ENCODE measurements around the gene CFAP298. TPM values are rescaled to one million over a fixed set of nuclear protein-coding genes. Genes with fewer than 3 reads are reported as not detected.
"Not testable (repeated sequence)": the region's sequence is repeated elsewhere in the genome, so short reads cannot be mapped to it uniquely, and the experiment has no call there.

CFAP298 gene
- total RNA-seq, 4 donors from 2014 or later: 39.5 to 60.7 (median 43.5) TPM

GRCh38 chr21:32645261-32646182 is 33.3 kb upstream of the CFAP298 start:
- peaks cover 7 to 8% of the 10 kb centered on the region in 2 donors for H3K4me1 ChIP-seq
- peak overlapping the region in 1 of 3 donors; percentile 6 for H3K4me3 ChIP-seq (replicated peaks in 1 of 3)
- H3K36me3 ChIP-seq: peaks cover 4 to 10% of the 10 kb centered on the region in 2 donors
- peak; percentile 47 to 53 for DNase-seq
- H3K27ac ChIP-seq: peak overlapping the region in 1 of 3 donors; percentile 12
- 46 to 55% methylated on average over 19 of the region's 19 CpGs for WGBS, 2 donors
- intact Hi-C loops (cut with DNase I): no loop called here
- TF ChIP-seq CTCF (IDR thresholded peaks at IDR 0.05) (no peak), POLR2A (IDR thresholded peaks at IDR 0.05) (no peak)
- no peaks in the 10 kb centered on the region for H3K9me3 ChIP-seq
- H3K27me3 ChIP-seq: no peaks in the 10 kb centered on the region

- intact Hi-C loops (cut with DNase I): no loop called here
- TF ChIP-seq POLR2A (IDR thresholded peaks at IDR 0.05): no peak
- TF ChIP-seq CTCF (IDR thresholded peaks at IDR 0.05): no peak
- Histone ChIP-seq H3K27me3 (no peaks in the 10 kb centered on the region), H3K36me3 (peaks cover 10 to 29% of the 10 kb centered on the region in 2 donors), H3K9me3 (no peaks in the 10 kb centered on the region), H3K4me1 (peaks cover 7 to 8% of the 10 kb centered on the region in 2 donors), H3K4me3 (replicated peaks in 1 of 3) (no peak overlapping the region), H3K27ac (no peak overlapping the region)
- WGBS, 2 donors: 82% methylated on average over 10 of the region's 10 CpGs
- no peak for DNase-seq
Observed at GRCh38 chr21:32641710-32642698, 29.8 kb upstream of the CFAP298 start.

GRCh38 chr21:32626621-32627196 is 14.5 kb upstream of the CFAP298 start:
- Histone ChIP-seq H3K36me3 (peaks cover 12 to 18% of the 10 kb centered on the region in 2 donors), H3K27ac (no peak overlapping the region), H3K4me1 (no peaks in the 10 kb centered on the region), H3K9me3 (no peaks in the 10 kb centered on the region), H3K4me3 (replicated peaks in 1 of 3) (no peak overlapping the region), H3K27me3 (no peaks in the 10 kb centered on the region)
- no peak for DNase-seq
- no peak for TF ChIP-seq CTCF (IDR thresholded peaks at IDR 0.05)
- no peak for TF ChIP-seq POLR2A (IDR thresholded peaks at IDR 0.05)
- WGBS, 2 donors: 94 to 96% methylated on average over 3 of the region's 3 CpGs
- intact Hi-C loops (cut with DNase I): no loop called here

GRCh38 chr21:32618218-32618617 is 6.0 kb upstream of the CFAP298 start:
- H3K36me3 ChIP-seq; H3K27me3 ChIP-seq; H3K4me3 ChIP-seq (replicated peaks in 1 of 3); intact Hi-C loops (cut with DNase I); H3K27ac ChIP-seq; DNase-seq; H3K9me3 ChIP-seq; H3K4me1 ChIP-seq: not testable (repeated sequence)
- 68 to 74% methylated on average over 4 to 6 of the region's 6 CpGs for WGBS, 2 donors

GRCh38 chr21:32613436-32614043 is 1.4 kb upstream of the CFAP298 start:
- Histone ChIP-seq H3K27ac (peak overlapping the region in 2 of 3 donors; percentile 91 to 94), H3K4me3 (replicated peaks in 1 of 3) (peak overlapping the region in 2 of 3 donors; percentile 93 to 94), H3K27me3 (no peaks in the 10 kb centered on the region), H3K36me3 (peaks cover 7 to 12% of the 10 kb centered on the region in 2 donors), H3K4me1 (peaks cover 8 to 11% of the 10 kb centered on the region in 2 donors), H3K9me3 (no peaks in the 10 kb centered on the region)
- no peak for DNase-seq
- intact Hi-C loops (cut with DNase I): no loop called here
- TF ChIP-seq CTCF (IDR thresholded peaks at IDR 0.05) (no peak), POLR2A (IDR thresholded peaks at IDR 0.05) (no peak)
- 67 to 70% methylated on average over 16 of the region's 16 CpGs for WGBS, 2 donors

Measured in thyroid gland (tissue), 4 donors.